Nephron progenitor cell (in vitro differentiated cells): ENCODE results near the gene KIF3B.
A peak's percentile ranks its signal among the peaks of the same experiment; 100 is the strongest.
"Not testable (repeated sequence)": the region's sequence is repeated elsewhere in the genome, so short reads cannot be mapped to it uniquely, and the experiment has no call there.

Experiments
- DNase-seq: peaks from one replicate; pipeline ENCODE4 v3.0.0; 2021
- H3K27ac Mint-ChIP-seq: 2 replicates; pipeline ENCODE4 v1.8.0; 2021; ENCODE audit warnings: mild to moderate bottlenecking, moderate library complexity, mixed read lengths
- H3K27me3 Mint-ChIP-seq: 2 replicates; pipeline ENCODE4 v1.8.0; 2021; ENCODE audit warnings: mild to moderate bottlenecking, low read depth, mixed read lengths; ENCODE audit not compliant: poor library complexity
- H3K36me3 Mint-ChIP-seq: 2 replicates; pipeline ENCODE4 v1.8.0; 2021; ENCODE audit warnings: low read depth, mixed read lengths
- H3K4me1 Mint-ChIP-seq: 2 replicates; pipeline ENCODE4 v1.8.0; 2021; ENCODE audit warnings: mixed read lengths
- H3K4me3 Mint-ChIP-seq: 2 replicates; pipeline ENCODE4 v1.8.0; 2021; ENCODE audit warnings: mild to moderate bottlenecking, moderate library complexity, mixed read lengths
- H3K9me3 Mint-ChIP-seq: 2 replicates; pipeline ENCODE4 v1.8.0; 2021; ENCODE audit warnings: mild to moderate bottlenecking, moderate library complexity, mixed read lengths
- CTCF ChIP-seq: fragments of 200-600 bp; sonication (generic); IDR thresholded peaks from 2 replicates; pipeline ENCODE4 v1.5.0; 2021; ENCODE audit warnings: antibody characterized with exemption

The KIF3B gene

GRCh38 chr20:32241807-32242206 is 35.6 kb upstream of the KIF3B start:
- no peak overlapping the region for H3K27ac Mint-ChIP-seq
- no peaks in the 10 kb centered on the region for H3K9me3 Mint-ChIP-seq
- H3K36me3 Mint-ChIP-seq = peaks cover 7% of the 10 kb centered on the region
- H3K4me3 Mint-ChIP-seq = no peak overlapping the region
- peaks cover 9% of the 10 kb centered on the region for H3K27me3 Mint-ChIP-seq
- no peak for DNase-seq
- no peak for TF ChIP-seq CTCF
- peaks cover 12% of the 10 kb centered on the region for H3K4me1 Mint-ChIP-seq

GRCh38 chr20:32244150-32244823 is 33.2 kb upstream of the KIF3B start:
- DNase-seq = no peak
- Mint-ChIP-seq H3K4me1 (peaks cover 12% of the 10 kb centered on the region), H3K27ac (peak overlapping the region; percentile 51), H3K27me3 (peaks cover 9% of the 10 kb centered on the region), H3K4me3 (no peak overlapping the region), H3K9me3 (no peaks in the 10 kb centered on the region), H3K36me3 (no peaks in the 10 kb centered on the region)
- TF ChIP-seq CTCF = no peak

- H3K27me3 Mint-ChIP-seq = peaks cover 6% of the 10 kb centered on the region
- DNase-seq = no peak
- no peak for TF ChIP-seq CTCF
- H3K9me3 Mint-ChIP-seq = no peaks in the 10 kb centered on the region
- no peak overlapping the region for H3K4me3 Mint-ChIP-seq
- H3K27ac Mint-ChIP-seq = peak overlapping the region; percentile 51
- H3K36me3 Mint-ChIP-seq = no peaks in the 10 kb centered on the region
- peaks cover 7% of the 10 kb centered on the region for H3K4me1 Mint-ChIP-seq
Observed at GRCh38 chr20:32244959-32245358, 32.5 kb upstream of the KIF3B start.

- not testable (repeated sequence) for H3K4me3 Mint-ChIP-seq, H3K36me3 Mint-ChIP-seq, H3K27me3 Mint-ChIP-seq, H3K9me3 Mint-ChIP-seq, DNase-seq, H3K4me1 Mint-ChIP-seq, H3K27ac Mint-ChIP-seq
Observed at GRCh38 chr20:32246208-32246607, 31.2 kb upstream of the KIF3B start.

- H3K27ac Mint-ChIP-seq = no peak overlapping the region
- DNase-seq = no peak
- H3K36me3 Mint-ChIP-seq = no peaks in the 10 kb centered on the region
- H3K27me3 Mint-ChIP-seq = peaks cover 16% of the 10 kb centered on the region
- TF ChIP-seq CTCF = no peak
- H3K4me3 Mint-ChIP-seq = no peak overlapping the region
- no peaks in the 10 kb centered on the region for H3K9me3 Mint-ChIP-seq
- no peaks in the 10 kb centered on the region for H3K4me1 Mint-ChIP-seq
Observed at GRCh38 chr20:32248043-32248442, 29.4 kb upstream of the KIF3B start.

GRCh38 chr20:32249030-32249738 is 28.3 kb upstream of the KIF3B start:
- peaks cover 20% of the 10 kb centered on the region for H3K27me3 Mint-ChIP-seq
- no peaks in the 10 kb centered on the region for H3K4me1 Mint-ChIP-seq
- H3K27ac Mint-ChIP-seq = no peak overlapping the region
- no peaks in the 10 kb centered on the region for H3K36me3 Mint-ChIP-seq
- DNase-seq = no peak
- H3K9me3 Mint-ChIP-seq = no peaks in the 10 kb centered on the region
- no peak overlapping the region for H3K4me3 Mint-ChIP-seq
- no peak for TF ChIP-seq CTCF
